Measurements from ENCODE around the gene CXCR5.

Gene CXCR5

GRCh38 chr11:118899706-118900360 is 16.1 kb downstream of the CXCR5 start:
- no peak for DNase-seq

DNA sequence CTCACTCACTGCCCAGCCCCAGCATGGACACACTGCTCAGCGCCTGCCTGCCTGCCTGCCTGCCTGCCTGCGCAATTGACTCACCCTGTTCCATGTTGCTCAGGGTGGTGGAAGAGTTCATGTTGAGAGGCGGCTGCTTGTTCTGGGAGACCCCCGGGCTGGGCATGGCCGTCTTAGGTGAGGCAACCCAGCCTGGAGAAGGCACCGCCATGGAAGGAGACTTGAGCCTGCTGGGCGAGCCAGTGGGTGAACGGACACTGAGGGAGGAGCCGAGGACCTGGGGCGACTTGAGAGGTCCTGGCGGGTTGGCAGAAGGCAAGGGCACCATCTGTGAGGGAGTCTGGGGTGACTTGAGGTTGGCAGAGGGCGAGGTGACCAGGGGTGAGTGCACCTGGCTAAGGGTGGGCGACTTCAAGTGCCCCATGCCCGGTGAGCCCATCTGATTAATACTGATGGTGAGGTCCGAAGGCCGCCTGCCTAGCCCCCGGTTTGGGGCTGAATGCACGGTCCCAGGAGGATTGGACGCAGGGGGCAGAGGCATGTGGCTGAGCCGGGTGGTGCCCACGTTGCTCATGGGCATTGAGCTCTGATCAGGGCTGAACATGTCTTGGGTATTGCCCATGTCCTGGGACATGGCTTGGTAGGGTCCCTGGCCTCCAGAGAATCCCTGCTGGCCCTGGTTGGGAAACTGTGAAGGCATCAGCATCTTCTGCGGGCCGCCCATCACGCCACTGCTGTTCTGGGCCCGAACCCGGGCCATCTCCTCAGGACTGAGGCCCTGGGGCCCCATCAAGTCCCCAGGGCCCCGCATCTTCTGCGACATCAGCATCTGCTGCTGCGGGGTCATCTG is 17.1 kb downstream of the CXCR5 start:
- DNase-seq = no peak

GRCh38 chr11:118901494-118902335 is 18.0 kb downstream of the CXCR5 start:
- no peak for DNase-seq

GRCh38 chr11:118902336-118903203 is 18.9 kb downstream of the CXCR5 start:
- no peak for DNase-seq

- no peak for DNase-seq
These were observed 19.7 kb downstream of the CXCR5 start for GRCh38 chr11:118903204-118904015.

DNA sequence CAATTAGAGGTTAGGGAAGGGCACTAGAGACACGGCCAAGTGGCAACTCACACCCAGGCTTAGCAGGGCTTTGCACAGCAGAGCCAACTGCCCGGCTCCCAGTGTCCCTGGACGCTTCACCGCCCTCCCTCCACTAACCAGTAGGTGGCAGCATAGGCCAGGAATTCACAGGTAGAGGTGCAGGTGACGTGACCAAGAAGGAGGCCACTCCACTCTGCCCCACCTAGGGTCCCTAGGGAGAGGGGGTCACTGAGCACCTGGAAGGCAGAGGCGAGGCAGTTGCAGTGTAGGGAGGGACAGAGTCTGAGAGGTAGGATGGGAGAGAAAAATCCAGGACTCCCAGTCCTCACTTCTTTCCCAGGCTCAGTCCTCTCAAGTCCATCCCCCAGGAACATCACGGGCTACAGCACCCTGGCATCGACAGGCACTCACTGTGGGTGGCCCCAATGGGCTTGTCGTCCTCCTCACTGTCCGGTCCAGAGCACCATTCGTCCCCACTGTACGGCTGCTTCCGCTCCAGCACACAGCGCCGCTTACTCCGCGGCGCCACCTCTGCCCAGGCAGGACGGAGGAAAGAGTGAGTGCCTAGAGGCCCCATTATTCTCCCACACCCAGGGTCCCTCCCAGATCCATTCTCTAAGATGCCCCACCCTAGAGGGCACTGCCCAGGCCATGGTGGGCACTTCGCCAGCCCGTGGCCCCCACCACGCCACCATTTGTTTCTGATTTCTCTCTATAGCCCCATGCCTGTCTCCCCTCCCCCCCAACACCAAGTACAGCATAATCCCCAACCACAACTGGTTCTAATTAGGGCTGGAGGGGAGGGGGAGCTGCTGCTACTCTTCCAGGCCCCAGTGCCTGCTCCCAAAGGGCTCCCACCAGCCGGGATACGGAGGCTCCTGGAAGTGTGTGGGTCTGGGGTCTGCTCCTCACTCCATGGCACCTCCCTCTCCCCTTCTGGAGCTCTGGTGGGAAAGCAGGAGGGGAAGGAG is 23.7 kb downstream of the CXCR5 start:
- peak; percentile 79 for DNase-seq

GRCh38 chr11:118908264-118908663 is 24.6 kb downstream of the CXCR5 start:
- DNase-seq = no peak

DNA sequence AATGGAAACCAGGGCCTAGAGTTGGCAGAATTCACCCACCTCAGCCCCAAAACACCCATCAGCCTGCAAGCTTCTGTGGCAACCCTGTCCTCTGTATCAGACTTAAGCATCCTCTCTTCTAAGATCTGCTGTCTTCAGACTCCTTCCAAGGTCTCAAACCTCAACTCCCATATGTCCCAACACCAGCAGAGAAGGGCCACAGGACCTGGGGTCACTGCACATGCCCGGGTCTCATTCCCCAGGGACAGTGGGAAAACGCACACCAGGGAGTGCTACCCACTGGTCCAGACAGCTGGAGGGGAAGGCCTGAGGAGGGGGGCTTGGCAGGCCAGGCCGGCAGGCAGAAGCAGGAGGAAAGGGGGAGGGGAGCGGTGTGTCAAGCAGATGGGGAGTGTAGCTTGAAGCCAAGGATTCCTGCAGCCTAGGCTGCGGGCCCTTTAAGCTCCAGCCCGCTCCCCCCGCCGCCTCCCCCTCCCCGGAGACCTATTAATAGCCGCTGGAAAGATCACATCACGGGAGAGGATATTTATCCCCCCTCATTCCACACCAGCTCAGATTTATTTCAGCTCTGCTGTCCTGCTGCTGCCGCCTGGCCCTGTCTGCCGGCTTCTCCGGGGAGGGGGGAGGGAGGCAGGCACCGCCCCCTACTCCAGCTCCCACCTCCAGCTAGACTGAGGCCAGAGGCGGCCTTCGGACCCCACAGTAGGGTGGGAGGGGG is 25.4 kb downstream of the CXCR5 start:
- DNase-seq = peak; percentile 98

DNA sequence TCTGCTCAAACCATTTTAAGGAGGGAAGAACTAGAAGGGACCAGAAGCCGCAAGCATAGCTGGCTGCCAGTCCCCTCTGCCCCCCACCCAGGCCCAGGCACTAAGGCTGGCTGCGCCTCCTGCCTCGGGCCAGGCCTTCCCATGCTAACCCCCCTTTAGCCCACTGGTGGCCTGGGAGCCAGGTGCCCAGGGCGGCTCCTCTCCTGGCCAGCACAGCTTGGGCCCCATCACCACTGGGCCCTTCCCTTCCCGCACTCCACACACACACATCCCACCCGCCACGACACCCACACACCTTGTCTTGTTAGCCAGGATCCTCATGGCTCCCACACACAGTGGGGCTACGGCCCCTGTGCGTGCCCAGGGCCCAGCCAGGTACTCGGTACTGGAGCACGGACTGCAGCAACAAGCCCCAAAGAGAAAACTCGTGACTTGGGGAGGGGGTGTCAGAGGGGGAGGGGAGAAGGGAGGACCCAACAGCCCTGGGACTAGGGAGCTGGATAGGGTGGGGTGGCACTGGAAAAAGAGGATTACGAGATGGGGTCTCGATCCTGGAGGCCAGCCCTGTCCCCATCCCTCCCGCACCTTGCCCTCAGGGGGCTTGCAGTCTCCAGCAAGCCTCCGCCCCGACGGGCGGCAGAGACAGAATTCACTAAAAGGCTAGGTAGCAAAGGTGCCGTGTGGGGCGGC is 26.1 kb downstream of the CXCR5 start:
- DNase-seq = peak; percentile 23

- peak; percentile 93 for DNase-seq
These were observed 26.8 kb downstream of the CXCR5 start for GRCh38 chr11:118910309-118911112.

DNA sequence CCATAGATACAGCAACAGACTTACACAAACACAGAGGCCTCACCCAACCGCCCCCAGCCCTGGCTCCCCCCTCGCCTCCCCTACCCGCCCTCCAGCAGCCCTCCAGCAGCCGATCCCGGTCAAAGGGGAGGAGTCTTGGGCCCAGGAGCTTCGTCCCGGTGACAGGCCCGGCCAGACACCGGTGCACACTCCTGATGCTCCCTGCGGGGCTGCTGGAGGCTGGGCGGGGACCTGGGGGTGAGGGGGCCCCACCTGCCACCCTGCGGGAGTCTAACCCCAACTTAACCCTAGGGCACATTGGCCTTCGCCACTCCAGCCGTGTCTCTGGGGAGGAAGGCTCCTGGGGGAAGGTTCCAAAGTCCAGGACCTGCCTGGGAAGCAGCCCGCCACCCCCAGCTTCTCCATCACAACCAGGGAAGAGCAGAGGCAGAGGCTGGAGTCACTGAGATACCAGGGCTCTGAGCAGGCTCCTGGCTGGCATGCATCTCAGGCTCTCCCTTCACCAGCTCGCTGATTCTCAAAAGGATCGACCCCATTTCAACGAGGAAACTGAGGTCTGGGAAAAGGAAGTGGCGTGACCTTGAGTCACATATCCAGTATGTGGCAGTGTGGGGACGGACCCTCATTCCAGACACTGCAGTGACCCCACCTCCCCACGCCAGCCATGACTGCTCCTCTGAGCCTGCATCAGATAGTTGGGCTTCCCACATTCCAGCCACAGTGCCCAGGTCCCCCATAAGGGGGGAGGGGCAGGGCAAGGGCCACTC is 27.6 kb downstream of the CXCR5 start:
- DNase-seq = peak; percentile 59

DNA sequence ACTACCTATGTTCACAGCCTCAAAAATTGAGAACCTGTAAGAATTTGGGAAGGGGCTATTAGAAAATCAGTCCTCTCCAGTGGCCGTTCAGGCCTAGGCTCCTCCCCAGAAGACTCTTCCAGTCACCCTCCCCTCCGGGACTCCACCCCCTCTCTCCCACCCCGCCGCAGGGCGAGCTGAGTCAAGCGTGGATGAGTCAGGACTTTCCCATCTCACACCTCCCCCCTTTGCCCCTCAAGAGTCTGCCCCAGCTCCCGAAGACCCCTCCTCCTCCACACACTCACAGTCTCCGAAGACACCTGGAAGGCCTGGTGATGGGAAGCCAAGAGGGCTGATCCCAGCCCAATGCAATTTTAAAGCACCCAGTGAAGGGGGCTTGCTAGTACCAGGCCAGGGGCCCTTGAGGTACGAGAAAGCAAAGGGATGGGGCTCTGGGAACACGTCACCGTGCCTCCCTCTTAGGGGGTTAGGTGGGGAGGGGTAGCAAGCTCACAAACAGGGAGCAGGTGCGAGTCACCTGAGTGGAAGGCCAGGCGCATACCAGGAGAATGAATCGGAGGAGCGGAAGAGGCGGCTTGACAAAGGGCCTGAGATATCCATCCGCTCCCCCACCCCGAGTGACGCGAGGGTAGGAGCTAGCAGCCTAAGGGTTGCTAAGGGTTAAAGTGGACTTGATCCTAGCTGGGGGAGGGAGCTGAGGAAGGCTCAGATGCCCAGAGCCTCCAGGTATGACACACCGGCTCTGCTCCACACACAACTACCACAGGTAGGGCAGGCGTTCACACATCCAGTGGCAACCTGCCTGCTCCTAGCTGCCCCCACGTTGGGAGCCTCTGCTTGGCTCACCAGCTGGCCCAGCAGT is 28.4 kb downstream of the CXCR5 start:
- DNase-seq = peak; percentile 93

GRCh38 chr11:118912742-118913410 is 29.2 kb downstream of the CXCR5 start:
- DNase-seq = no peak

- DNase-seq = no peak
These were observed 29.9 kb downstream of the CXCR5 start for GRCh38 chr11:118913411-118914125.
